Measurements from ENCODE around the gene NT5C1B. TPM values are rescaled to one million over a fixed set of nuclear protein-coding genes. Genes with fewer than 3 reads are reported as not detected.

NT5C1B gene
- total and polyA plus RNA-seq, 2 experiments from 2014 or later, result not detected

GRCh38 chr2:18583905-18584607 lies 5.3 kb downstream of the NT5C1B start:
- no peaks in the 10 kb centered on the region for H3K4me1 Mint-ChIP-seq
- Histone ChIP-seq H3F3A (replicated peaks; ENCODE audit: low read depth) (no peaks in the 10 kb centered on the region), H3K36me3 (ENCODE audit: insufficient read depth) (no peaks in the 10 kb centered on the region), H3K27ac (ENCODE audit: low read depth) (no peak overlapping the region), H3K4me2 (no peak overlapping the region), H3K4me1 (ENCODE audit: insufficient read depth) (no peaks in the 10 kb centered on the region), H3K4me3 (no peak overlapping the region), H4K20me1 (replicated peaks; ENCODE audit: insufficient read depth) (no peaks in the 10 kb centered on the region), H3K9me2 (ENCODE audit: insufficient read depth) (0 out of 2 replicates have a peak, but pooled peaks cover 4% of the 10 kb centered on the region), H3K79me2 (replicated peaks; ENCODE audit: insufficient read depth) (no peaks in the 10 kb centered on the region), H2AFZ (no peak overlapping the region), H3K27me3 (ENCODE audit: insufficient read depth) (no peaks in the 10 kb centered on the region)
- H3K27ac Mint-ChIP-seq, result no peak overlapping the region
- TF ChIP-seq ZNF114 (CRISPR knock-in tag; IDR thresholded peaks at IDR 0.05) (no peak), CREB1 (CRISPR knock-in tag; IDR thresholded peaks at IDR 0.05; ENCODE audit: low read depth) (no peak), NANOG (IDR thresholded peaks at IDR 0.05; ENCODE audit: borderline replicate concordance) (no peak), EZH2 (IDR thresholded peaks at IDR 0.05; ENCODE audit: low read depth, unreplicated experiment) (no peak), ZNF462 (CRISPR knock-in tag; IDR thresholded peaks at IDR 0.05) (no peak), JUNB (IDR thresholded peaks at IDR 0.05; ENCODE audit: unreplicated experiment) (no peak), ETS1 (IDR thresholded peaks at IDR 0.05) (no peak), REST (IDR thresholded peaks at IDR 0.05; ENCODE audit: unreplicated experiment) (no peak), ZNF331 (CRISPR knock-in tag; IDR thresholded peaks at IDR 0.05; ENCODE audit: low read depth) (no peak), POLR2AphosphoS5 (IDR thresholded peaks at IDR 0.05; ENCODE audit: low read depth) (no peak), CTCF (conservative IDR thresholded peaks at IDR 0.05; ENCODE audit: low read depth in 2 of 2) (no peak), EZH2phosphoT487 (IDR thresholded peaks at IDR 0.05; ENCODE audit: unreplicated experiment) (no peak), STAT1 (IDR thresholded peaks at IDR 0.05; ENCODE audit: unreplicated experiment) (no peak)
- ATAC-seq, result no peak
- no peak for DNase-seq (ENCODE audit: low spot score)
- H3K27me3 Mint-ChIP-seq (ENCODE audit: insufficient read depth, low read depth, poor library complexity), result peaks cover 1% of the 10 kb centered on the region
- H3K36me3 Mint-ChIP-seq (ENCODE audit: low read depth), result no peaks in the 10 kb centered on the region
- peaks cover 4% of the 10 kb centered on the region; the same call in 2 of the 3 replicates for H3K9me3 Mint-ChIP-seq
- no peak overlapping the region for H3K4me3 Mint-ChIP-seq
